Measurements from ENCODE around the gene DGKH. TPM values are rescaled to one million over a fixed set of nuclear protein-coding genes. Genes with fewer than 3 reads are reported as not detected.

DGKH gene
- total RNA-seq, 2 donors from 2014 or later: 4.6 to 8.9 TPM

DNA sequence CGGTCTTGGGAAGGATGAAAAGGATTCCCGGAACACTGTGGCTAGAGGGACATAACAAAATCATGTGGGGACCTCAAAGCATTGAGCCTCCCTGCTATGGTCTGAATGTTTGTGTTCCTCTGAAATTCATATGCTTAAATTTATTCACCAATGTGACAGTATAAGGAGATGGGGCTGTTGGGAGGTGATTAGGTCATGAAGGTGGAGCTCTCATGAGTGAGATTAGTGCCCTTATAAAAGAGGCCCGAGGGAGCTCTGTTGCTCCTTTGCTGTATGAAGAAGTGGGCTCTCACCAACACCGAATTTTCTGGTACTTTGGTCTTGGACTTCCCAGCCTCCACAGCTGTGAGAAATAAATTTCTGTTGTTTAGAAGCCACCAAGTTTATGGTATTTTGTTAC, 26.1 kb upstream of the DGKH start:
- Histone ChIP-seq H3K27me3 (replicated peaks; ENCODE audit: insufficient read depth) (no peaks in the 10 kb centered on the region), H3K9me3 (no peaks in the 10 kb centered on the region), H3K27ac (no peak overlapping the region), H3K4me1 (replicated peaks) (no peaks in the 10 kb centered on the region), H3K36me3 (no peaks in the 10 kb centered on the region), H3K4me3 (no peak overlapping the region)
- WGBS: 79% methylated on average over 4 of the region's 4 CpGs
- no peak for DNase-seq (ENCODE audit: low spot score)
- intact Hi-C loops (cut with DNase I): no loop called here
- TF ChIP-seq POLR2AphosphoS5 (IDR thresholded peaks at IDR 0.05) (no peak), CTCF (IDR thresholded peaks at IDR 0.05) (no peak), POLR2A (IDR thresholded peaks at IDR 0.05) (no peak)

DNA sequence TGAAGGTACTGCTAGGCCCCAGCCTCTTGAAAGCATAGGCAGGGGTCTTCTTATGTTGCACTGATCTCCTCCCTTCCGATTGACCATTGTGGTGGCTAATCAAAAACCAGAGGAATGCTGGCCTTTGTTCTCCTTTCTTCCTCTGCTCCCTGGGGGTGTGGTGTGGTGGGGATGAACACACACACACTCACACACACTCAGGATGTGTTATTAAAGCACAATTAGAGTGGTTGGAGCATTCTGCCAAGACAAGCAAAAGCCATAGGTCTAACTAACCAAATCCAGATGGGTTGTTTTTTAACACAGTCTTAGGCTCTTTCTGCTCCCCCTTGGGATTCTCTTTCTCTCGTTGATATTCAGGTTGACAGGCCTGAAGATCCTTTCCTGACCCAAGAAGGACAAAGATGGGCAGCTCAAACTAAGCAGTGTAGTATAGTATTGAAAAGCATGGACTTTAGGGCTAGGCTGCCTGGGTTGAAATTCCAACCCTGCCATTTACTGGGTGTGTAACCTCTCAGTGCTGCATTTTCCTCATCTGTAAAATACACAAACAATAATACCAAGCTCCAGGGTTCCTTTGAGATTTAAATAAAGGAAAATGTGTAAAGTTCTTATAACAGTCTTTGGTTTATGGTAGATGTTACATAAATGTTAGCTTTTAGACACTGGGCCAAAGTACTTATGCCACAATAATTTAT, 25.5 kb upstream of the DGKH start:
- no peak for DNase-seq (ENCODE audit: low spot score)
- Histone ChIP-seq H3K9me3 (no peaks in the 10 kb centered on the region), H3K4me3 (no peak overlapping the region), H3K4me1 (replicated peaks) (no peaks in the 10 kb centered on the region), H3K27me3 (replicated peaks; ENCODE audit: insufficient read depth) (no peaks in the 10 kb centered on the region), H3K27ac (no peak overlapping the region), H3K36me3 (no peaks in the 10 kb centered on the region)
- 90% methylated on average over 2 of the region's 2 CpGs for WGBS
- intact Hi-C loops (cut with DNase I): no loop called here
- TF ChIP-seq POLR2AphosphoS5 (IDR thresholded peaks at IDR 0.05) (no peak), CTCF (IDR thresholded peaks at IDR 0.05) (no peak), POLR2A (IDR thresholded peaks at IDR 0.05) (no peak)

DNA sequence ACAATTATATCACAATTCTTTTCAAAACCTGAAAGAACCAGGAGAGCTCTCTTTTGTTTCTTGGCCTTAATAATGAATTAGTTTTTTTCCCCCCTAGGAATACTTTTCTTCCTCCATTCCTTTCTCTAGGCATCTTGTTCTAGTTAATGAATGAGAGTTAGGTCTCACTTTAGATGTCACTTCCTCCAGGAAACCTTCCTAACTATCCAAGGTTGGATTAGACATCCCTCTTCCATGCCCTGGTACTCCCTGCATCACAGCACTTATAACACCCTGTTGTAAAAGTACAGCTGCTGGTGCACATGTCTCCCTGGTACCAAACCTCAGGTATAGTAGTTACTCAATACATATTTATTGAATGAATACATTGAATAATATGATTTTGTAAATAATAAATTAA, 21.2 kb upstream of the DGKH start:
- TF ChIP-seq POLR2AphosphoS5 (IDR thresholded peaks at IDR 0.05): no peak
- TF ChIP-seq POLR2A (IDR thresholded peaks at IDR 0.05): no peak
- TF ChIP-seq CTCF (IDR thresholded peaks at IDR 0.05): no peak
- H3K36me3 ChIP-seq: no peaks in the 10 kb centered on the region
- H3K27ac ChIP-seq: no peak overlapping the region
- no peaks in the 10 kb centered on the region for H3K4me1 ChIP-seq (replicated peaks)
- no peaks in the 10 kb centered on the region for H3K9me3 ChIP-seq
- no peak overlapping the region for H3K4me3 ChIP-seq
- intact Hi-C loops (cut with DNase I): no loop called here
- H3K27me3 ChIP-seq (replicated peaks; ENCODE audit: insufficient read depth): no peaks in the 10 kb centered on the region
- no peak for DNase-seq (ENCODE audit: low spot score)

GRCh38 chr13:42028113-42028799, 20.2 kb upstream of the DGKH start:
- H3K4me3 ChIP-seq: no peak overlapping the region
- no peaks in the 10 kb centered on the region for H3K9me3 ChIP-seq
- WGBS: 56% methylated on average over 3 of the region's 3 CpGs
- TF ChIP-seq POLR2AphosphoS5 (IDR thresholded peaks at IDR 0.05): no peak
- TF ChIP-seq CTCF (IDR thresholded peaks at IDR 0.05): no peak
- no peak for TF ChIP-seq POLR2A (IDR thresholded peaks at IDR 0.05)
- intact Hi-C loops (cut with DNase I): no loop called here
- H3K27ac ChIP-seq: no peak overlapping the region
- no peaks in the 10 kb centered on the region for H3K4me1 ChIP-seq (replicated peaks)
- no peaks in the 10 kb centered on the region for H3K27me3 ChIP-seq (replicated peaks; ENCODE audit: insufficient read depth)
- H3K36me3 ChIP-seq: no peaks in the 10 kb centered on the region
- no peak for DNase-seq (ENCODE audit: low spot score)

All from prostate gland (tissue), 2 donors.